HepG2 (cell line): Measurements from ENCODE around the gene C6orf136. TPM values are rescaled to one million over a fixed set of nuclear protein-coding genes. Genes with fewer than 3 reads are reported as not detected.
A peak's percentile ranks its signal among the peaks of the same experiment; 100 is the strongest.

Experiments used
- FLYWCH1 ChIP-seq: sonication (generic); formaldehyde crosslinking; IDR thresholded peaks from 2 replicates; pipeline ENCODE4 v1.8.1; 2023; ENCODE audit warnings: mild to moderate bottlenecking, missing genetic modification reagents
- HNF1B ChIP-seq: sonication (generic); formaldehyde crosslinking; IDR thresholded peaks from 2 replicates; pipeline ENCODE4 v1.5.1; 2020; ENCODE audit warnings: mild to moderate bottlenecking, moderate library complexity, missing genetic modification reagents
- JUND ChIP-seq: sonication (generic); formaldehyde crosslinking; IDR thresholded peaks from 2 replicates; pipeline ENCODE4 v1.8.0; 2022; ENCODE audit warnings: mild to moderate bottlenecking, missing genetic modification reagents
- KLF12 ChIP-seq: sonication (generic); formaldehyde crosslinking; IDR thresholded peaks from 2 replicates; pipeline ENCODE4 v1.4.0; 2020; ENCODE audit warnings: missing genetic modification reagents, borderline replicate concordance
- LRRFIP1 ChIP-seq: sonication (generic); formaldehyde crosslinking; conservative IDR thresholded peaks from 2 replicates; pipeline ENCODE4 v1.4.0; 2020; ENCODE audit warnings: missing genetic modification reagents
- MYC ChIP-seq: sonication (generic); formaldehyde crosslinking; IDR thresholded peaks from 2 replicates; pipeline ENCODE4 v1.9.0; 2021; ENCODE audit warnings: missing genetic modification reagents, borderline replicate concordance
- PBX3 ChIP-seq: sonication (generic); formaldehyde crosslinking; IDR thresholded peaks from 2 replicates; pipeline ENCODE4 v1.8.1; 2023; ENCODE audit warnings: missing genetic modification reagents, inconsistent platforms, borderline replicate concordance
- PRMT3 ChIP-seq: sonication (generic); formaldehyde crosslinking; IDR thresholded peaks from 2 replicates; pipeline ENCODE4 v1.8.1; 2022; ENCODE audit warnings: low read depth, mild to moderate bottlenecking, moderate library complexity, missing genetic modification reagents, borderline replicate concordance
- SMAD9 ChIP-seq: sonication (generic); formaldehyde crosslinking; IDR thresholded peaks from 2 replicates; pipeline ENCODE4 v1.5.1; 2020; ENCODE audit warnings: mild to moderate bottlenecking, missing genetic modification reagents
- THRA ChIP-seq: sonication (generic); formaldehyde crosslinking; IDR thresholded peaks from 2 replicates; pipeline ENCODE4 v1.4.0; 2020; ENCODE audit warnings: missing genetic modification reagents, borderline replicate concordance
- ZNF503 ChIP-seq: sonication (generic); formaldehyde crosslinking; IDR thresholded peaks from 2 replicates; pipeline ENCODE4 v1.4.0; 2020; ENCODE audit warnings: missing genetic modification reagents
- ZNF512 ChIP-seq: sonication (generic); formaldehyde crosslinking; IDR thresholded peaks from 2 replicates; pipeline ENCODE4 v1.4.0; 2020; ENCODE audit warnings: mild to moderate bottlenecking, missing genetic modification reagents
- ZNF569 ChIP-seq: sonication (generic); formaldehyde crosslinking; IDR thresholded peaks from 2 replicates; pipeline ENCODE4 v1.5.0; 2020; ENCODE audit warnings: mild to moderate bottlenecking, missing genetic modification reagents, moderate library complexity, borderline replicate concordance
- ZNF709 ChIP-seq: sonication (generic); formaldehyde crosslinking; IDR thresholded peaks from 2 replicates; pipeline ENCODE4 v1.5.0; 2020; ENCODE audit warnings: mild to moderate bottlenecking, missing genetic modification reagents
- ZSCAN5A ChIP-seq: sonication (generic); formaldehyde crosslinking; IDR thresholded peaks from 2 replicates; pipeline ENCODE4 v1.8.0; 2022; ENCODE audit warnings: mild to moderate bottlenecking, missing genetic modification reagents, borderline replicate concordance
- polyA plus RNA-seq, 8 experiments: library from polyadenylated mRNA; depleted of rRNA in 3 of 8; stranded (reverse) in 7 of 8; unstranded in 1 of 8; fragments of >200 nt; fragmentation: Illumina TruSeq in 4 of 8; extraction: Trizol in 4 of 8; gene quantifications; 2 replicates each; pipeline versions ENCODE4 v1.2.1 to v1.2.3, GENCODE V29; 2011 to 2016; ENCODE audit warnings: low read depth in 4 of 8, missing spikeins in 1 of 8, mixed read lengths in 1 of 8; ENCODE audit not compliant: insufficient read depth in 1 of 8
- total RNA-seq, 5 experiments: library from RNA; depleted of rRNA; stranded (reverse); fragments of >200 nt; fragmentation: Illumina TruSeq; extraction: Trizol; gene quantifications; 2 replicates each; pipeline ENCODE4 v1.2.3, GENCODE V29; 2016; ENCODE audit warnings: low read depth in 1 of 5

The C6orf136 gene
- total and polyA plus RNA-seq, 2 of the 13 experiments (the other 11 are each of a cell fraction or from before 2014, with no cell fraction given): 12.0 to 26.2 TPM

- peak; percentile 91 for TF ChIP-seq MYC
- TF ChIP-seq ZNF569 (CRISPR knock-in tag): no peak
- TF ChIP-seq KLF12 (CRISPR knock-in tag): 0 out of 2 replicates have a peak, but pooled peaks have one; percentile 52
- 0 out of 2 replicates have a peak, but pooled peaks have one; percentile 66 for TF ChIP-seq FLYWCH1 (CRISPR knock-in tag)
- TF ChIP-seq PBX3 (CRISPR knock-in tag): no peak
- no peak for TF ChIP-seq PRMT3 (CRISPR knock-in tag)
- TF ChIP-seq THRA: no peak
- 0 out of 2 replicates have a peak, but pooled peaks have one; percentile 70 for TF ChIP-seq ZSCAN5A
- no peak for TF ChIP-seq ZNF512
- TF ChIP-seq HNF1B: peak; percentile 72
- no peak for TF ChIP-seq LRRFIP1 (CRISPR knock-in tag)
- peak; percentile 81; the same call in 1 of the 2 replicates for TF ChIP-seq JUND (CRISPR knock-in tag)
- TF ChIP-seq ZNF503 (CRISPR knock-in tag): no peak
- TF ChIP-seq ZNF709 (CRISPR knock-in tag): no peak
- TF ChIP-seq SMAD9 (CRISPR knock-in tag): no peak
Measured at GRCh38 chr6:30617565-30618269, 29.2 kb upstream of the C6orf136 start, which contains the start of gene MRPS18B (continued).
